HL-60 (cell line): Measurements from ENCODE around the gene SETDB2.

ENCODE experiments used
- DNase-seq, 2 experiments: peaks; one replicate each; pipeline ENCODE4 v3.0.0-alpha.2; 2010 to 2020; ENCODE audit warnings: low read depth in 1 of 2, low spot score in 1 of 2
- H3K27ac ChIP-seq: fragments of 250-450 bp; sonication (Bioruptor Pico); replicated peaks from 2 replicates; pipeline ENCODE4 v1.5.1; 2020; ENCODE audit warnings: mild to moderate bottlenecking, moderate library complexity
- H3K27me3 ChIP-seq: fragments of 250-450 bp; sonication (Bioruptor Pico); 2 replicates; pipeline ENCODE4 v1.5.1; 2021; ENCODE audit warnings: mild to moderate bottlenecking, moderate library complexity; ENCODE audit not compliant: insufficient read depth, poor library complexity, severe bottlenecking
- H3K4me3 ChIP-seq: replicated peaks from 2 replicates; pipeline ENCODE4 v1.5.1; 2011; ENCODE audit warnings: mild to moderate bottlenecking, control low read depth, low read length; ENCODE audit not compliant: insufficient read depth
- GABPA ChIP-seq: IDR thresholded peaks from 2 replicates; pipeline ENCODE4 v1.6.1; 2012; ENCODE audit warnings: low read depth
- POLR2AphosphoS5 ChIP-seq: IDR thresholded peaks from 2 replicates; pipeline ENCODE4 v1.6.1; 2012; ENCODE audit warnings: low read depth
- SPI1 ChIP-seq: IDR thresholded peaks from 2 replicates; pipeline ENCODE4 v1.6.1; 2012; ENCODE audit warnings: low read depth, mild to moderate bottlenecking, borderline replicate concordance
- long read RNA-seq: library from polyadenylated mRNA; unstranded; transcript quantifications from one replicate; pipeline ENCODE4 v2.0.0, GENCODE V29; 2020
- TF ChIP-seq, protein P1 (sequence below): IDR thresholded peaks from 2 replicates; pipeline ENCODE4 v1.6.1; 2012; ENCODE audit warnings: low read depth; ENCODE audit not compliant: insufficient replicate concordance
- TF ChIP-seq, protein P2 (sequence below): IDR thresholded peaks from one replicate; pipeline ENCODE4 v1.5.1; 2011; ENCODE audit warnings: low read length, control low read depth, inconsistent platforms; ENCODE audit not compliant: insufficient read depth

SETDB2 gene, protein sequence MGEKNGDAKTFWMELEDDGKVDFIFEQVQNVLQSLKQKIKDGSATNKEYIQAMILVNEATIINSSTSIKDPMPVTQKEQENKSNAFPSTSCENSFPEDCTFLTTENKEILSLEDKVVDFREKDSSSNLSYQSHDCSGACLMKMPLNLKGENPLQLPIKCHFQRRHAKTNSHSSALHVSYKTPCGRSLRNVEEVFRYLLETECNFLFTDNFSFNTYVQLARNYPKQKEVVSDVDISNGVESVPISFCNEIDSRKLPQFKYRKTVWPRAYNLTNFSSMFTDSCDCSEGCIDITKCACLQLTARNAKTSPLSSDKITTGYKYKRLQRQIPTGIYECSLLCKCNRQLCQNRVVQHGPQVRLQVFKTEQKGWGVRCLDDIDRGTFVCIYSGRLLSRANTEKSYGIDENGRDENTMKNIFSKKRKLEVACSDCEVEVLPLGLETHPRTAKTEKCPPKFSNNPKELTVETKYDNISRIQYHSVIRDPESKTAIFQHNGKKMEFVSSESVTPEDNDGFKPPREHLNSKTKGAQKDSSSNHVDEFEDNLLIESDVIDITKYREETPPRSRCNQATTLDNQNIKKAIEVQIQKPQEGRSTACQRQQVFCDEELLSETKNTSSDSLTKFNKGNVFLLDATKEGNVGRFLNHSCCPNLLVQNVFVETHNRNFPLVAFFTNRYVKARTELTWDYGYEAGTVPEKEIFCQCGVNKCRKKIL
- long read RNA-seq, full-length matches to known transcripts: 20 of 432 reads
- long read RNA-seq, partial matches to known transcripts: 69 of 432 reads
- long read RNA-seq, other reads (novel, unspliced or antisense): 343 of 432 reads

DNA sequence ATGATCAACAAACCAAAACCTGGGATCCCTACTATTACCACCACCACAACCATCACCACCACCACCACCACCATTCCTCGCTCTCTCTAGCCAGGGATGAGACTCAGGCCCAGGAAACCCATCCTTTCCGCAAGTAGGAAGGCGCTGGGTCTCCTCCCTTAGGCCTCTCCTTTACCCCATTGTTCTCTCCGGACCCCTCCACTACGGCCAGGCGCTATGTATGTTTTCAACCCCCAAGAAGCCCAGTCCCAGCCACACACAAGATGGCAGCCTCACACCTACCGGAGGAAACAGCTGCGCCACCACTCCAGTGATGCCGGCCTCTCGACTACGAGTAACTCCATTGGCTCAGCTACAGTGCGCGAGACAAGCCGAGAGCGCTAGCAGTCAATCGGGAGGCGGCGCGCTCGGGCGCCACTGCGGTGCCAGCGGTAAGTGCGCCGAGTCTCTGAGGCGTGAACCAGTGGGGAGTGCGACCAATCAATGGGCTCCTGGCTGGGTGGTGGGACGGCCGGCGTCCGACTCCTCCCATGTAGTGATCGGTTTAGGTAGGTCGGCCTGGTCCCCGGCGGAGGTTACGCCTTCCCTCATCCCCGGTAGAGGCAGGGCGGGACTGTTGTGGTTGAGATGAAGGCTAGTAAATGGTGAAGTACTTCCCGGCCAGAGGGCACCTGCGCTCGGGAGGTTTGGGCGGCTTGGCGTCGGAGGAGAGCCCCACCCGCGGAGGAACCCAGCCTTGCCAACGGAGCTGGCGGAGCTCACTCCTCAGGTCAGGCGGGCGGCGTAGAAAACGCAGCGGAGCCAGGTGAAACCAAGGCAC is at the start of gene SETDB2, which contains the start of gene CAB39L:
Gene SETDB2, plus strand, starts transcription at position 571 of the 820 bp plus-strand sequence. CDS start 7,620 bp downstream, outside the sequence.
Gene CAB39L, minus strand, starts transcription at position 361 of the 820 bp plus-strand sequence. CDS start 61,154 bp downstream, outside the sequence.
- Histone ChIP-seq H3K27me3 (no peaks in the 10 kb centered on the region), H3K4me3 (peak within 1 kb of the TSS; percentile 81), H3K27ac (peak within 1 kb of the TSS; percentile 94)
- DNase-seq: peak; percentile 97 to 100
- TF ChIP-seq, protein P1, sequence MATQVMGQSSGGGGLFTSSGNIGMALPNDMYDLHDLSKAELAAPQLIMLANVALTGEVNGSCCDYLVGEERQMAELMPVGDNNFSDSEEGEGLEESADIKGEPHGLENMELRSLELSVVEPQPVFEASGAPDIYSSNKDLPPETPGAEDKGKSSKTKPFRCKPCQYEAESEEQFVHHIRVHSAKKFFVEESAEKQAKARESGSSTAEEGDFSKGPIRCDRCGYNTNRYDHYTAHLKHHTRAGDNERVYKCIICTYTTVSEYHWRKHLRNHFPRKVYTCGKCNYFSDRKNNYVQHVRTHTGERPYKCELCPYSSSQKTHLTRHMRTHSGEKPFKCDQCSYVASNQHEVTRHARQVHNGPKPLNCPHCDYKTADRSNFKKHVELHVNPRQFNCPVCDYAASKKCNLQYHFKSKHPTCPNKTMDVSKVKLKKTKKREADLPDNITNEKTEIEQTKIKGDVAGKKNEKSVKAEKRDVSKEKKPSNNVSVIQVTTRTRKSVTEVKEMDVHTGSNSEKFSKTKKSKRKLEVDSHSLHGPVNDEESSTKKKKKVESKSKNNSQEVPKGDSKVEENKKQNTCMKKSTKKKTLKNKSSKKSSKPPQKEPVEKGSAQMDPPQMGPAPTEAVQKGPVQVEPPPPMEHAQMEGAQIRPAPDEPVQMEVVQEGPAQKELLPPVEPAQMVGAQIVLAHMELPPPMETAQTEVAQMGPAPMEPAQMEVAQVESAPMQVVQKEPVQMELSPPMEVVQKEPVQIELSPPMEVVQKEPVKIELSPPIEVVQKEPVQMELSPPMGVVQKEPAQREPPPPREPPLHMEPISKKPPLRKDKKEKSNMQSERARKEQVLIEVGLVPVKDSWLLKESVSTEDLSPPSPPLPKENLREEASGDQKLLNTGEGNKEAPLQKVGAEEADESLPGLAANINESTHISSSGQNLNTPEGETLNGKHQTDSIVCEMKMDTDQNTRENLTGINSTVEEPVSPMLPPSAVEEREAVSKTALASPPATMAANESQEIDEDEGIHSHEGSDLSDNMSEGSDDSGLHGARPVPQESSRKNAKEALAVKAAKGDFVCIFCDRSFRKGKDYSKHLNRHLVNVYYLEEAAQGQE: peak; percentile 51
- TF ChIP-seq POLR2AphosphoS5 (peak; percentile 99), SPI1 (no peak; the same call in 1 of the 2 replicates), GABPA (peak; percentile 48)

DNA sequence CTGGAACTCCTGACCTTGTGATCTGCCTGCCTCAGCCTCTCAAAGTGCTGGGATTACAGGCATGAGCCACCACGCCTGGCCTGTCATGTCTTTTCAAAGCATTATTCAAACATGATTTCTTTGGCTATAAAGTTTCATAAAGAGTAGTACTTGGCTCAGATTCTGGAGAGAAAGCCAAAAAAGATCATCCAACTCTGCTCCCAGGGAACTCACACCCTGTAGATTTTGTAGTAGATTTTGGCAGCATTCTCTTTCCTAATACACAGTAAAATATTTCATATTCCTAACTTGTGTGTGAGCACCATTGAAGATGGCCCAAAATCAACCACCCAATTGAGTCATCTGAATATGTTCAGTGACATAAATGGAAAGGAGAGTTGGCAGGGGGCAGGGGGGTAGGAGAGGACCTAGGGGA is 48.6 kb upstream of the SETDB2 start:
- no peak overlapping the region for H3K4me3 ChIP-seq
- no peak for DNase-seq
- no peak overlapping the region for H3K27ac ChIP-seq
- TF ChIP-seq GABPA: no peak
- no peak for TF ChIP-seq SPI1
- TF ChIP-seq, protein P2, sequence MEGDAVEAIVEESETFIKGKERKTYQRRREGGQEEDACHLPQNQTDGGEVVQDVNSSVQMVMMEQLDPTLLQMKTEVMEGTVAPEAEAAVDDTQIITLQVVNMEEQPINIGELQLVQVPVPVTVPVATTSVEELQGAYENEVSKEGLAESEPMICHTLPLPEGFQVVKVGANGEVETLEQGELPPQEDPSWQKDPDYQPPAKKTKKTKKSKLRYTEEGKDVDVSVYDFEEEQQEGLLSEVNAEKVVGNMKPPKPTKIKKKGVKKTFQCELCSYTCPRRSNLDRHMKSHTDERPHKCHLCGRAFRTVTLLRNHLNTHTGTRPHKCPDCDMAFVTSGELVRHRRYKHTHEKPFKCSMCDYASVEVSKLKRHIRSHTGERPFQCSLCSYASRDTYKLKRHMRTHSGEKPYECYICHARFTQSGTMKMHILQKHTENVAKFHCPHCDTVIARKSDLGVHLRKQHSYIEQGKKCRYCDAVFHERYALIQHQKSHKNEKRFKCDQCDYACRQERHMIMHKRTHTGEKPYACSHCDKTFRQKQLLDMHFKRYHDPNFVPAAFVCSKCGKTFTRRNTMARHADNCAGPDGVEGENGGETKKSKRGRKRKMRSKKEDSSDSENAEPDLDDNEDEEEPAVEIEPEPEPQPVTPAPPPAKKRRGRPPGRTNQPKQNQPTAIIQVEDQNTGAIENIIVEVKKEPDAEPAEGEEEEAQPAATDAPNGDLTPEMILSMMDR: no peak
- no peak for TF ChIP-seq POLR2AphosphoS5
- TF ChIP-seq, protein P1: no peak
- H3K27me3 ChIP-seq: no peaks in the 10 kb centered on the region

DNA sequence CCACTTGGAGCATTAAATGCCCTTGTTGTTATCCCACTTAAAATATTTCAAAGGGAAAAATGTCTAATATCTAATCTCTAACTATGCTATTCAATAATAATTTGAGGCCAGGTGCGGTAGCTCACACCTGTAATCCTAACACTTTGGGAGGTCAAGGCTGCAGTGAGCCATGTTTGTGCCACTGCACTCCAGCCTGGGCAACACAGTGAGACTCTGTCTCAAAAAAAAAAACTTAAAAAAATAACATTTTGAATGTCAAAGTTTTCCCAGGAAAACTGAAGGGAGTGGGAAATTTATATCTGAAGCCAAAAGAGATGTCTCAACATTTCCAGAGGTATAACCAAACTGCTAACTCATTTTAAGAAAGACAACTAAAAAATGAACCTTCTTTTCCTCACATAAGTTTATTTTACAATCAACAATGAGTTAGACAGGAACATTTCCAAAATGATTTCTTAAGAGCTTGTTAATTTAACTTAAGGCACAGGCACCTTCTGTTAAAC is 48.1 kb upstream of the SETDB2 start:
- no peak overlapping the region for H3K27ac ChIP-seq
- no peak for DNase-seq
- no peaks in the 10 kb centered on the region for H3K27me3 ChIP-seq
- H3K4me3 ChIP-seq: no peak overlapping the region
- TF ChIP-seq GABPA (no peak), POLR2AphosphoS5 (no peak), SPI1 (no peak)
- TF ChIP-seq, protein P1: no peak
- TF ChIP-seq, protein P2: no peak
